Suppressor macrophage treated with lipopolysaccharide for 1 hour (primary cell): ENCODE results near the gene STX18.

Experiments used
- DNase-seq, 3 donors: peaks; one replicate each; pipeline ENCODE4 v3.0.0-alpha.2; 2020 to 2022

STX18 gene

DNA sequence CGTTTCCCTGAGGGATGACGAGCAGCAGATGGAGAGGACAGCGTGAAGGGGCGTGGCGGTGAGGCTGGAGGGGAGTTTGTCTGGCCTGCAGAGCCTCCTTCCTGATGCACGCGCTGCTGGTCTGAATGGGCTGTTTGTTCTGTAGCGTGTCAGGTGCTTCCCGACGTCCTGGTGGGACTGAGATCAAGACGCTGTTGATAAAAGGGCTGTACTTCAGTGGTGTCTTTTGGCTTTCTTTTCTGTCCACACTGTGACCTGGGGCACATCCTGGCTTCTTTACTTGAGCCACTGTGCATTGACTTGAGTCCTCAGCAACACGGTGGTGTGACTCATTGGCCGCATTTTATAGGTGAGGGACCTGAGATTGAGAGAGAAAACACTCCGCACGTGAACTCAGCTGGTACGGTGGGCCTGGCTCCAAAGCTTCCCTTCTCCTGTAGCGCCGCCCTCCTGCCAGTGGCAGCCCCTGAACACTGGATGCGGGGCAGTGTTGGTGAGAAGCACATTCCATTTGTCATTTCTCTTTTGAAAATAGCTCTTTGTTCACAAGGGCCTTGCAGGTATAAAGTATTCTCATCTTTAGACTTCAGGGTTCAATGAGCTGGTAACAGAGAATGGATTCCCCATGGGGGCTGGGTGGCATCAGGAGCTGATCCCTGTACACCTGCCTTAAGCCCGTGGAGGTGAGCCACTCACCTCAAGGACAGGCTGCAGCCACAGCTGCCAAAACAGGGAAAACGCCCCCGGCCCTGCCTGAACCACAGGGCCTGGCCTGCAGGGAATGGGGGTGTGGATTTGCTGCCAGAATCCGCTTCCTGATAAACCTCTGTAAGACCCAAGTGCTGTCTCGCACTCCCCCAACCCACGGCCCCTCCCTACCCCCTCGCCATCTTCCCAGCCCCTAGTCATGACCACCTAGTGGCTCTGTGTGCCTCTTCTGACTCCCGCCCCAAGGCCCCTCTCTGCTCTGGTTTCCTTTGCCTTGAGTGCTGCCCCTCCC is 125.7 kb downstream of the STX18 start:
- no peak for DNase-seq

DNA sequence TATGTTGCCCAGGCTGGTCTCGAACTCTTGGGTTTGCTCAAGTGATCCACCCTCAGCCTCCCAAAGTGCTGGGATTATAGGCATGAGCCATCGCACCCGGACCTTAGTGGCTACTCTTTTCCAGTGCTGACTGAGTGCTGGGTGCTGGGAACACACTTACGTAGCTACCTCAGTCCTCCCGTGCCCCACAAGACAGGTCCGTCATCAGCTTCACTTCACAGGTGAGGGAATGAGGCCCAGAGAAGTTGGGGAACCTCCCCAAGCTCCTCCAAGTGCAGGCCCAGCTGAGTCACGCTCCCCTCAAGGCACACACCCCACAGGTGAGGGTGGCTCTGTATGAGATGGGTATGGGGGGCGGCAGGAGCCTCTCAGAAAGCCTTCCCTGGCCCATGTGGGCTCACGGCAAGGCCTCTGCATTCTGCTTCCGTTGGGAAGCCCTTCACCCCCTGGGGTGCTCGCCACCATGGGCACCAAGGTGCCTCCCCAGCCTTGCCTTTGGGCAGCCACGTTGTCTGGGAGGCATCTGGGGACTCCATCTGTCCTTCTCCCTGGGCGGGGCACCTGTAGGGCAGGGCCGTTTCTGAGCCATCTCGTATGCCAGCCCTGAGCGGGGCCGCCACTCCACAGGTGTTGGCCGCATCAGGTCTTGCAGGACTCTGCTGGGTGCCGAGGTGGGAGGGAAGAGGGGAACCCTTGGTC is 126.6 kb downstream of the STX18 start:
- no peak for DNase-seq

DNA sequence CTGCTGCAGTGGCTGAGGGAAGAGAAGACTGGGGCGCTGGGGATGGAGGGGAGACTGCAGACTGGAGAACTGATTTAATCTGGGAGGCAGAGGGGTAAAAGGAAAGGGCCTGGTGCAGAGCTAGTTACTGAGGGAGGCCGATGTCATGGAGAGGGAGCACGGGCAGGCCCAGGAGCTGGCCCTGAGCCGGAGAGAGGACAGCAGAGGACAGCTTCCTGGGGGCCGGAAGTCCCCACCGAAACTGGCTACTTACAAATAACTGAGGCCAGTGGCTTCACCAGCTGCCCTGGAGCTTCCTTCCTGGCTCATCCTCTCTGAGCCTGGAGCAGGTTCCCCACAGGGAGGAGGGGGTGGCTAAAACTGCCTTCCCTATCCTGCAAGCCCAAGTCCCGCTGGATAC is 128.0 kb downstream of the STX18 start:
- DNase-seq, result no peak

DNA sequence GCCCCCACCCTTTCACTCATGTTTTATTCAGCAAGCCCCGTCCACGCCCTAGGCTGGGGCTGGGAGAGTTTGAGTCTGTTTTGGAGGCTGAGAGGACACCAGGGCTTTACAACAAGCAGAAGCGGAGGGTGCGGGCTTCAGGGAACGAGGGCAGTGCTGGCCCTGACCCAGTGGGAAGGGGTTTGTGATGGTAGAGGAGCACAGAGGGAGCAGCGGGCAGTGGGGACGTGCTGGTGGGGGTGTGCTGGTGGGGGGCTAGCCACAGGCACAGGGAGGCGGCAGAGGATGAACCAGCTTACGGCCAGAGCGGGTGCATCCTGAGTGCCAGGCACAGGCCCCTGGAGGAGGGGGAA is 128.5 kb downstream of the STX18 start:
- DNase-seq, result no peak

DNA sequence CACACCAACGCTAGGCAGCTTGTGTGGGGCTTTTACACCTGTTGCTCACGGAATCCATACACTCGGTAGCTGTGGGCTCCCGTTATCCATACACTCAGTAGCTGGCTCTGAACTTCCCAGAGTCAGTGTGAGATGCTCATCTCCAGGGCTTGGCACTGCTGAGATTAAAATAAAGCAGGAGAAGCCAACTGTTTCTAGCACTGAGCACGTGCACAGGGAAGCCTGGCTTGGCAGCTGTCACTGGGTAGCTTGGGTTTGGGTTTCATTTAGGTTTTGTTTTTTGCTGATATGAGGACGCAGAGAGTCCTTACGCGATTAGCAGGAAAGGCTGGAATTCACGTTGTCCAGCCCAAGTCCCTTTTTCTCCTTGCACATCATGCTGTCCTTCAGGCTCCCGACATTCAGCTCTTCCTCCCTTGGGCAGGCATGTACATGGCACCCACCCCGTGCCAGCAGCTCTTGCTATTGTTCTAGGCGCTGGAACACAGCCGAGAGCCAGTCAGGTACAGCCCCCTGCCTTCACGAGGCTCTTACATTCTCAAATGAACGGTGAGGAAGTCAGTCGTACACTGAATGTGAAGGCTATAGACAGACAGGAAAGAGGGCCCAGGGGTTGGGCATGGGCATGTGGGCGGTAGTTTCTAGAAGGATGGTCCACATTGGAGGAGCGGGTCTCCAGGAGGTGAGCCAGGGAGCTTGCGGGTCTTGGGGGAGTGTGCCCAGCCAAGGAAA is 129.0 kb downstream of the STX18 start:
- DNase-seq, result no peak

DNA sequence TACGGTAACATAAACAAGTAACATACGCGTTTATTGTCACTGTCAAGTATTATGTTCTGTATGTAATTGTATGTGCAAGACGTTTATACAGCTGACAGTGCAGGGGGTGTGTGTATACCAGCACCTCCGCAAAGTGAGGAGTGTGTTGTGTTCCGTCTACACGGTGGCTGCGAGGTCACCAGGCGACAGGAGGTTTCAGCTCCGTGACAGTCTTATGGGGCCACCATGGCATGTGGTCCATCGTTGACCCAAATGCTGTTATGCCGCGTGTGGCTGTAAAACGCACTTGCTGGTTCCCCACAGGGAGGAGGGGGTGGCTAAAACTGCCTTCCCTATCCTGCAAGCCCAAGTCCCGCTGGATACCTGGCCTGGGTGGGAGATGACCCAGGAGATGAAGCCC is 129.9 kb downstream of the STX18 start:
- no peak for DNase-seq

DNA sequence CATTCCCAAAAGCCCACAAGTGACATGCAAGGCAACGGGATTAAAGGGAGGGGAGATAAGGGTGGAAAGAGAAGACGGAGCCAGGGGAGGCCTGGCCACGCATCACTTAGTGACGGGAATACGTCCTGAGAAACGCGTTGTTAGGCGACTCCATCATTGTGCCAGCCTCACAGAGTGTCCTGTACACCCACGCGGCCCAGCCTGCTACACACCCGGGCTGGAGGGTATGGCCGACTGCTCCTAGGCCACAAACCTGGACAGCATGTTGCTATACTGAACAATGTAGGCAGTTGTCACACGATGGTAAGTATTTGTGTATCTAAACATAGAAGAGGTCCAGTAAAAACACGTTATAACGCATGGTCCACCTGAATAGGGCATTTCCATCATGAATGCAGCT is 131.6 kb downstream of the STX18 start:
- no peak for DNase-seq

DNA sequence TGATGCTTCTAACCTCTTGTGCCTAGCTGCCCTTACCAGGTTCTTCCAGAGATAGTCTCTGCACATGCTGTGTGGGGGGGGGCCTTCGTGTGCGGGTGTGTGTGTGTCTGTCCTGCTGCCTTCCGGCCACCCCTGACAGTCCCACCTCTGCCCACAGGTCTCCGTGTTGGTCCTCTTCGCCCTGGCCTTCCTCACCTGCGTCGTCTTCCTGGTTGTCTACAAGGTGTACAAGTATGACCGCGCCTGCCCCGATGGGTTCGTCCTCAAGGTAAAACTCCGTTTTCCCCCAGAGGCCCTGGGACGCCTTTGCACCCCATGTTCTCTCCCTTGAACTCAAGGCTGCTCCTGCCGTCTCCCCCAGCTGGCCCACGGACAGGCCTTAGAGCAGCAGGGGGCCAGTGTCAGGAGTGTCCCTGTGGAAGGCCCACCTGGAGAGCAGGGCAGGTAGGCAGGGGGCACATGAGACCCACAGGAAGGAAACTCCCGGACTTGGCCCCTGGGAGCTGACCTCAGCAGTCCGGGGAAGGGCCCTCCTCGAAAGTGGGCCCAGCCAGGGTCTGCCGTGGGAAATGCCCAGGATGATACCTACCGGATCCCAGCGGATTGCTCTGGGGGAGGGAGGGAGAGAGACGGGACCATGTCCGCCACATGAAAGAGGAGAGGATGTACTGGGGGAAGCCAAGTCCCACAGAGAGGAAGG is 132.3 kb downstream of the STX18 start:
- no peak for DNase-seq

DNA sequence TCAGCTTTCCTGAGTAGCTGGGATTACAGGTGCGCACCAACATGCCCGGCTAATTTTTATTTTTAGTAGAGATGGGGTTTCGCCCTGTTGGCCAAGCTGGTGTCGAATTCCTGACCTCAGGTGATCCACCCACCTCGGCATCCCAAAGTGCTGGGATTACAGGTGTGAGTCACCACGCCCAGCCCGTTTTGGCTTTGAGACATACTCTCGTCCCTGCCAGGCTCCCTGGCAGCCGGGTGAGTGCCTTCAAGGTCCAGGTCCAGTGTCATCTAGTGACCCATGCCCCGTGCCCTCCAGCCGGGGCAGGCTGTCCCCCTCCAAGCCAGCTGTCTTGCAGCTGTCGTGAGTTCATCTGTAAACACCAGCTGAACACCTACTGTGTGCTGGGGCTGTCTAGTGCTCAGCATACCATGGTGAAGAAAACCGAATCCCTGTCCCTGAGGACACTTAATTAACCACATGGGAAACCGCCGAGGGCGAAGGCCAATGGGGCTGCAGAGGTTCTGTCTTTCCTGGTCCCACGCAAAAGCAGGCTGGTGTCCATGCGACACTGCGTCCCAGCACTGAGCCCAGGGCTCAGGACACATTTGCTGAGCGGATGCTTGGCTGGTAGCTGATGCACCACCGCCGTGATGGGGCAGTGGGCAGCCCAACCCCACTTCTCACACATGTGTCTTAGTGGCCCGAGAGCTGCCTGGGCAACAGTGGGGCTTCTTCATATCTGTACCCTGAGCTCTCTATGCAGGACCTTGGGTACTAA is 133.1 kb downstream of the STX18 start:
- DNase-seq, result no peak

DNA sequence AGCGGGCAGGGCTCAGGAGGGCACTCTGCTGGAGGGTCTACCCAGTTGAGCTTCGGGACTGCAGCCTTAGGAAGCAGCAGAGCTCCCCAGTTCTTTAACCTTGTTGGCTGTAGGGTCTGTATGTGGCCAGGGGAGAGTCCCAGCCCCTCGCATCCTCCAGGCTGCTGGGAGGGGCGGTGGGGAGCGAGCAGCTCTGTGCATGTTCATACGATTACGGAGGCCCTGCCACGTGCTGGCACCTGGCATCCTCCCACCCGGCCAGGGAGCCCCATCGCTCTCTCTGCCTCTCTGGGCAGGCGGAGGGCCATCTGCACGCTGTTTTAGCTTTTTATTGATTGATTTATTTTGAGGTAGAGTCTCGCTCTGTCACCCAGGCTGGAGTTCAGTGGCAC is 133.7 kb downstream of the STX18 start:
- no peak for DNase-seq

DNA sequence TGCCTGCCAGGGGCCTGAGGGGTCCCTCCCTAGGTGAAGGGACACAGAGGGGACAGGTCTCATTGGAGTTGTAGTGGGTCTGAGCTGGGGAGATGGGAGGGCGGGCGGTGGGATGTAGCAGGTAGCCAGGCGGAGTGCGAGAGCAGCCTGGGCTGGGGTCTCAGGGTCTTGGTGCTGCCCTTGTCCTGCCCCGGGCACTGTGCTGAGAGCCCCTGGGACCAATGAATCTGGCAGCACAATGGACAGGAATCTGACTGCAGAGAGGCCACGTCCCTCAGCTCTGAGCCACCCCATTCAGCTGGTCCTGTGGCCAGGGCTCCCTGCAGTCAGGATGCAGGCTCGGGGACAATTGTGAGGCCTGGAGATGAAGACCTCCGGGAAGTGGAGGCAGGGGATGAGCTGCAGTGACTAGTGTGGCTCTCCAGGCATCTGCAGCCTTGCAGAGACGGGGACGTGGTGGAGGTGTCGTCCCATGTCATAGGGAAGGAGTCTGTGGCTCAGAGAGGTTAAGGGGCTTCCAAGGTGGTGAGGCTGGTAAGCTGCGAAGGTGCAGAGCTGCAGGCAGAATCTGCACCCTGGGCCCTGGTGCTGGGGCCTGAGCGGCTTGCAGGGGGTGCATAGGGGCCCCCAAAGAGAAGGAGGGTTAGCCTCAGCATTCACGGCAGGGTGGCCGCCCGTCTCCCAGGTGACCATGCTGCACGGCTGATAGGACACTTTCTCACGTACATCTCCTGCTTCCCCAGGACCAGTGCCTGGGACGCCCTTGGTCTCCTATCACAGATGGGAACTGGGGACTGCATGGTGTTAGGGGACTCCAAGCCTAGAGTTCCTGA is 134.3 kb downstream of the STX18 start:
- DNase-seq, result no peak

DNA sequence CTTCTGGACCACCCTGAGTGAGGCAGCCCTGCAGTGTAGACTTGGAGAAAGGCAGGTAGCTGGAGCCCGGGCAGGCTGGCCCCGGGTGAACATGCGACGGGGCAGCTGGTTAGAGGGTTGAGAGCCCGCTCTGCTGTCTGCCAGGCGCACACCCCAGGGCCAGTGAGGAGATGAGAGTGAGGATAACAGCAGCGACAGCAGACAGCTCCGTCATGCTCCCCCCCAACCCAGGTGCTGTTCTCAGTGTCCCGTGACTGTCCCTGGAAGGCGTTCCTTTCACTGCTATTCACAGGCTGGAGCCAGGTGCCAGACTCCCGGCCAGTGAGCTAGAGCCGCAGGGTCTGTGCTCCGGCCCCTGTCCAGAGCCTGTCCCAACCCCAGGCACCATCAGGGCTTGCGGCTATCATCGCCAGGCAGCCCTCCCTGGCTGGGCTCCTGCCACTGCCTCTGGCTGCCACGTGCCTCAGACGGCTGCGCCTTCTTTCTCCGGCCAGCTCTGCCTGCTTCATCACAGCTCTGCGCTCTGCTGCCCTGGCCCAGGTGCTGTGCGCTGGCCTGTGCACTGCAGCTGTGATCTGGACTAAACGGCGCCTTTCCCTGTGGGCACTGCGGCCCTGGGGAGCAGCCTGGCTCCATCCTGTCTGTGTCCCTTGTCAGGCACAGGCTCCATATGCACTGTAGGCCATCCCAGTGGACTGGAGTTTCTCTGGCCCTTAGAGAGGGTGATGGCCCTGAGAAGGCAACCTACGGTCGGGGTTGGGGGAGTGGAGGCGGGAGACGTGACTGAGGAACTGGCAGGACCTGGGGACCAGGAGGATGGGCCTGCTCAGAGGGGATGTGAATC is 135.2 kb downstream of the STX18 start:
- no peak for DNase-seq

DNA sequence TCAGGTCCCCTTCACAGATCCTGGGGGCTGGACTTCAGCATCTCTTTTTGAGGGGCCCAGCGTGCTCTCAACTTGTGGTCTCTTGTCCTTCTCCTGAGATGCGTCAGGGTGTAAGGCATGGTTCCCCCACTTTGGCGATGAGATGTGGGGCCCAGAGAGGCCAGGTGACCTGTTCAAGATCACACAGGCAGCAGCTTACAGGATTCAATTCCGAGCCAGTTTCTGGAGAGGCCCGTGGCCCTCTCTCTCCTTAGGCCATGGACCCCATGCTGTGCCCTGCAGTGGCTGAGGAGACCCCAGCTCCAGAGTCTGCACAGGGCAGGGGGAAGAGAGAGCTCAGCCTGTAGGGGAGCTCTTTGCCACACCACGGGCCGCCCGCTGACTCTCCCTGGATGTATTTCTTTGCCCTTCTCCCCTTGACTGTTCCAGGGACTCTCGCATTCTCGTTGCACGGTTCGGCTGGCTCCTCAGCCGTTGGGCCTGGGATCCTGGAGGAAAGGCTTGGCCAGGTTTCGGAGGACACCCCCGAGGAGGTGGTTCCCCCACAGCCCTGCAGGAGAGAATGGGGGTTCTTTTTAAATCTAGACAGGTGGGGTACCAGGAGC is 136.4 kb downstream of the STX18 start:
- no peak for DNase-seq

DNA sequence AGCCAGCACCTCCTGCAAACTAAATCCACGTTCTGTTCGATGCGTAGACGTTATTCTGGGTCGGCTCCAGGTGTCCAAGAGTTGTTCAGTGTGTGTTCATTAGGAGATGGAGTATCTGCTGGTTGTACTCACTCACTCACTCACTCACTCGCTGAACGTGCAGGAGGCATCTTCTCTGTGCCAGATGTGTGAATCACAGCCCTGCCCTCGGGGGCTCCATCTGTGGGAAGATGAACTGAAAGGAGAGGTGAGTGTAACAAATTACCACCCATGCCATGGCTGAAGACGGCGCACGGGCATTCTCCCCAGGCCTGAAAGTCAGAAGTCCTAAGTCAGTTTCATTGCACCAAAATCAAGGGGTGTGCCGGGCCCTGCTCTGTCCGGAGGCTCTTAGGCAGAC is 138.9 kb downstream of the STX18 start:
- DNase-seq, result no peak

DNA sequence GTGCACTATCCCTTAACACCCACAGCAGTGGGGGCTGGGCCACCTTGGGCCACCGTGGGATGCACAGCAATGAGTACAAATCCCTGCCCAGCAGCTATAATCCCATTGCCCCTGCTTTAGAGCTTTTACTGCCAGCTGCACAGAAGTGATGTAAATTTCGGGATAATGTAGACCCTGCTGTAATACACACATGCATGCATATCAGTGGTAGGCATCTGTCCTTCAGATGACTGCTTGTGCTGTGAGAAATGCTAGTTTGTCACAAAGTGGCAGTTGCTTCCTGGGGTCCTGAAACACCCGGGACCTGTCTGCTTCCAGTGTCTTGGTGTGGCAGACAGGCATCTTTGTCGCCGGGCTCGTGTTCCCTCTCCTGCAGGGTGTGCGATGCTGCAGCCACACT is 140.8 kb downstream of the STX18 start:
- no peak for DNase-seq

DNA sequence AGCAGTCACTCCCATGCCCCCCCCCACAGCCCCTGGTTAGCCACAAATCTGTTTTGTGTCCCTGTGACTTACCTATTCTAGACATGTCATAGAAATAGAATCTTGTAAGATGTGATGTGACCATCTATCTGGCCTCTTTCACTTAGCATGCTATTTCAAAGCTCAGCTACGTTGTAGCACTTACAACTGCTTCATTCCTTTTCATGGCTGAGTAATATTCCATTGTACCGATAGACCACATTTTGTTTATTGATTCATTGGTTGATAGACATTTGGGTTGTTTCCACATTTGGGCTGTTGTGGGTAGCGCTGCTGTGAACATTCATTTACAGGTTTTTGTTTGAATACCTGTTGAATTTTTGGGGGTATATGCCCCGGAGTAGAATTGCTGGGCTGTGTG is 143.4 kb downstream of the STX18 start:
- DNase-seq, result no peak

DNA sequence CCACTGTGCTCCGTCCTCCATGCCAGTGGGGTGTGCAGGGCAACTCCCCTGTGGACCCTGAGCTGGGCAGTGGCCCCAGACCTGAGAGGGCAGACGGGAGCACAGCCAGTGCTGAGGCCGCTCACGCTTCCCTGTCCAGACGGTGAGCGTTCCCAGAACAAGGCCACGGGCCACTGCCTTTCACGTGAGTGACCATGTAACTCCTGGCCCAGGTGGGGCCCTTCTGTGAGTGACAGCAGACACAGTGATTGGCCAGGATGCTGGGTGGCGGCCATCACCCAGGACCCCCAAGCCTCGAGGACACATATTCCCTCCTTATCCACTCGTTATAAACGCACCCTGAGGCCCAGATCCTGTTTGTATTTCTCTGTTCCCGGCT is 144.4 kb downstream of the STX18 start:
- no peak for DNase-seq

DNA sequence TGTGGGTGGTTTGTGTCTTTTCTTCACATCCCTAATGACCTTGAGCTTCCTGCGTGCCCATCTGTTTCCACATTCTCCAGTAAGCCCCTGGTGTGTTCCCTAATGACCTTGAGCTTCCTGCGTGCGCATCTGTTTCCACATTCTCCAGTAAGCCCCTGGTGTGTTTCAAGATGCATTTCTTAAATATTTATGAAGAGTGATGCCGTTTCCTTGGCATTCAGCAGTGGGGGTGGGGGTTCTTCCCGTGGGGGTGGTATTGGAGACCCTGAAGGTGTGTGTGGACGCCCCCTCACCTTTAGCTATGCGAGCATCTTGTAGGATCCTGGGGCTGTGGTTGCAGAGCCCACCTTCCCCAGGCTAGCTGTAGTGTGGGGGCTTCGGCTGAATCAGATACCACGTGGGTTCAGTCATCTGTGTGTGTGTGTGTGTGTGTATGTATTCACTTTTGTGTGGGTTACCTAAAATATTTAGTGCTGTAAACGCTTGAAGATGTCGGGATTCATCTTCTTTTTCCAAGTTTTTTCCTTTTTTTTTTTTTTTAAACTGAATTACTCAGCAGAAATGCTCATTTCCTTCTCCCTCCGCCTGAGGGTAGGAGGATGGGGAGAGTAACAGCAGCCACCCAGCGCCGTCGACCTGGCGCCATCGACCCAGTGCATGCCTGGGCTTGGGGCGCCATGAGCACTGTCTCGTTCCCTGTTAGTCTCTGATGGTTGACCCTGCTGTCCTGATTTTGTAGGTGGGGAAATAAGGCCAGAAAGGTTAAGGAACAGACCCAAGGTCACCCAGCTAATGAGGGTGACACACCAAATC is 145.0 kb downstream of the STX18 start:
- no peak for DNase-seq
